Fibroblast of pulmonary artery (primary cell): ENCODE results near the gene RHCE.
"Not testable (repeated sequence)": the region's sequence is repeated elsewhere in the genome, so short reads cannot be mapped to it uniquely, and the experiment has no call there.

Experiments used
- DNase-seq: peaks from one replicate; pipeline ENCODE4 v3.0.0-alpha.2; 2010; ENCODE audit warnings: low read depth
- H3K4me3 ChIP-seq: replicated peaks from 2 replicates; pipeline ENCODE4 v1.5.1; 2011; ENCODE audit warnings: low read depth, mild to moderate bottlenecking, control low read depth, low read length, moderate library complexity
- CTCF ChIP-seq: IDR thresholded peaks from 2 replicates; pipeline ENCODE4 v1.5.1; 2011; ENCODE audit warnings: mild to moderate bottlenecking, control low read depth, low read length, inconsistent platforms; ENCODE audit errors: missing control alignments

Gene RHCE

GRCh38 chr1:25402947-25403803 is 17.4 kb downstream of the RHCE start:
- DNase-seq, H3K4me3 ChIP-seq: not testable (repeated sequence)
- peak; percentile 18 for TF ChIP-seq CTCF

- DNase-seq, H3K4me3 ChIP-seq: not testable (repeated sequence)
These were observed 22.5 kb downstream of the RHCE start for GRCh38 chr1:25398079-25398478.

DNA sequence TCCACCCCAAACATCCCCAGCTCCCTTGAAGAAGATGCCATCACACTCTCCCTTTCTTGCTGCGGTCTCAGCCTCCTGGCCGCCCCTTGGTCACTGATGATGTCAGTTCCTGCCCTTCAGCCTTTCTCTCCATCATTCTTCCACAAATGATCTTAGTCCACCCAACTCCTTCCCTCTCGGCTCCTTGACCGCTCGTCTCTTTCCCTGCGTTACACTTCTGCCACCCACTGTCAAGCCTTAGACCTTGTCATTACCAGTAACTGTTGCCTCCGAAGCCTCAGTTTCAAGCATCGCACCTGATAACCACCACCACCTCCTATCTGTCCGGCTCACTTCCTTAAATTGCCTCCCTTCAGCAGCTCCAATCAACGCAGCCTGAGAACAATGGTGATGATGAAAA is 23.1 kb downstream of the RHCE start:
- peak; percentile 21 for DNase-seq
- H3K4me3 ChIP-seq, result not testable (repeated sequence)

DNA sequence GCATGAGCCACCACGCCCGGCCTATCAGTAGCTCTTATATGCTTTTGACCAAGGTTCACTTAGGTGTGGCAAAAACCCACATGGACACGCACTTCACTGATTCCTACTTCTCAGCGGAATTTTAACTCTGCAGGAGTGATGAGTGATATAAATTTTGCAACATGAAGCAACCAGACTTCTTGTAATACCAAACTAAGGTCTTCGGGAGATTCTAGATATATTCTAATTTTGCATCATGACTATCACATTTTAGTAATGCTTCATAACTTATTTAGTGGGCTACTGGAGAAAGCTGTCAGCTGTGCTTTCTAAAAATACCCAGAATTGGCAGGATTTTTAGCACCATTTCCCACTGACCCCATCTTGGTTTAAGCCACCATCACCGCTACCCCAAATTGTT is 27.8 kb downstream of the RHCE start:
- TF ChIP-seq CTCF, result no peak
- no peak for DNase-seq

GRCh38 chr1:25389721-25390120 is 30.9 kb downstream of the RHCE start:
- H3K4me3 ChIP-seq, DNase-seq: not testable (repeated sequence)

More for the DNA sequence above, 27.8 kb downstream of the RHCE start:
- H3K4me3 ChIP-seq, result no peak overlapping the region

DNA sequence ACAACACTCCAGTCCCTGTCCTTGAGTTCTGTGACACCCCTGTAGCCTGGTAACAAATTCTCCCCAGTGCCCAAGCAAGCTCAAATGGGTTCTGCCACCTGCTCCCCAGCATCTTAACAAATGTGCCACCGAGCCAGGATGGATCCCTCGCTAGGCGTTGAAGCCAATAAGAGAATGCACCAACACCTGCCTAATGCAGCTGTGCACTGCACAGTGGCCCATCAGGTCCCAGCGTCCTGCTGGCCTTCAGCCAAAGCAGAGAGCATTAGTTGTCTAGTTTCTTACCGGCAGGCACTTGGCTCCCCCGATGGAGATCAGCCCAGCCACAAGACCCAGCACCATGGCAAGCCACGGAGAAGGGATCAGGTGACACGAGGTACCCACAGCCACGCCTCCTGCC is 31.9 kb downstream of the RHCE start:
- H3K4me3 ChIP-seq, DNase-seq: not testable (repeated sequence)

GRCh38 chr1:25387096-25387495 is 33.5 kb downstream of the RHCE start:
- DNase-seq, result peak; percentile 35
- H3K4me3 ChIP-seq, result not testable (repeated sequence)

- DNase-seq, H3K4me3 ChIP-seq: not testable (repeated sequence)
These were observed 36.8 kb downstream of the RHCE start for GRCh38 chr1:25383875-25384274.

DNA sequence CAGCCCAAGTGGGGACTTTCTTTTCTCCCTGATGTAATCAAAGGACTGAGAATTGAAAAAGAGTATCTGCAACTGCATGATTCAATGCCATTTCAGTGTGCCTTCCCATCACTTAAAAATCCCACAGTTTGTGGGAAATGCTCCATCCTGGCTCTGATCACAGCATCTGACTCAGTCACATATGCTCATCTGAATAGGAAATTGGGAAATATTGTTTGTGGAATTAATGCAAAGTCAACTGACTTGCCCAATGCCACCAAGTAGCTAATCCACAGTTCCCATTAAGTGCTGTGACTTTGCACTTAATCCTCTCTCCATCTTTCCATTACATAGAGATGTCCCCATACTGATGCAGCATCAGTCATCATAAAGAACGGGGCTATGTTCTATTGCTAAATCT is 37.5 kb downstream of the RHCE start:
- not testable (repeated sequence) for H3K4me3 ChIP-seq
- DNase-seq, result peak; percentile 79

DNA sequence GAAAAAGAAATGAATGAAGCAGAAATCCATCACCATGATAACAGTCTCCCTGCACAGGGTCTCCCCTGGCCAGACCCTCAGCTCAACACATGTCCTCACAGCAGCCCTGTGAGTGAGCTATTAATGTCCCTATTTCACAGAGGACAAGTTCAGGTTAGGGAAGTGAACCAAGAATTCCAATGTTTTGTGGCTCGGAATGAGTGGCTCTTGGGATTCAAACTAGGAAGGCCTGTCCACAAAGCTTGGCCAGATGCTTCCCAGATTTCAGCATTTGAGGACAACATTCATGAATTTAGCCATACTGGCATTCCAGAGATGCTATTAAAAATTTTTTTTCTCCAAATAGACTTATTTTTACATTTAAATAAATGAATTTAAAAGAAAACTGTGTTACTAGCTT is 38.1 kb downstream of the RHCE start:
- not testable (repeated sequence) for DNase-seq, H3K4me3 ChIP-seq

DNA sequence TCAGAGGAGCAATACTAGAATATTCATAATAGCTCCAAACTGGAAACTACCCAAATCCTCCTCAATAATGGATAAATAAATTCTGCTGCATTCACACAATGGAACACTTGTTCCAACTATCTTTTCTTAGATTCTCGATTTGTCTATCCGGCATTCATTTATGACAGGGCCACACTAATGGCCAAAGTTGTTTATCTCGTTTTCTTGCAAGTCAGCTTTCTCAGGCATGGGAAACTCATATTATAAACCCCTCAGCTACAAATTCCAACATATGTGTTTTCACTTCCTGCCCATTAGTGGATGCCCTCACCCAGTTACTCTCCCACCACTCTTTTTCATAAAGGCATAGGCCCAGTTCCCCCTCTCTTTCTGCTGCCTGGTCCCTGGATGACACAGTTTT is 42.3 kb downstream of the RHCE start:
- DNase-seq, H3K4me3 ChIP-seq: not testable (repeated sequence)

- DNase-seq, result peak; percentile 77
- H3K4me3 ChIP-seq, result not testable (repeated sequence)
These were observed 48.9 kb downstream of the RHCE start for GRCh38 chr1:25371757-25372156.

DNA sequence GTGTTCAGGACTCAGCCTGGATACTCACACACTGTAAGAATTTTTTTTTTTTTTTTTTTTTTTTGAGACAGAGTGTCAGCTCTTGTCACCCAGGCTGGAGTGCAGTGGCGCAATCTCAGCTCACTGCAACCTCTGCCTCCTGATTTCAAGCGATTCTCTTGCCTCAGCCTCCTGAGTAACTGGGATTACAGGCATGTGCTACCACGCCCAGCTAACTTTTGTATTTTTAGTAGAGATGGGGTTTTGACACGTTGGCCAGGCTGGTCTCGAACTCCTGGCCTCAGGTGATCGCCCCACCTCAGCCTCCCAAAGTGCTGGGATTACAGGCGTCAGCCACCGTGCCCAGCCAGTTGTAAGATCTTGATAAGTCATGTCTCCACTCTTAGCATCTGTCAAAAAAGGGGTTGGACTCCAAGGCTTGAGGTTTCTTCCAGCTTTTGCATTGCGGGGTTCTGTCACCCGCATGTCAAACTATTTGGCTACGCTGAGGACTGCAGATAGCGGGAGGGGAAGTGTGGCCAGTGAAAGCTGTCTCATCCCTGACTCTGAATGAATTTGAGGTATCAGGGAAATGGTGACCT is 50.8 kb downstream of the RHCE start:
- DNase-seq, H3K4me3 ChIP-seq: not testable (repeated sequence)
